ENCODE measurements around the gene RPS21.

Gene RPS21

DNA sequence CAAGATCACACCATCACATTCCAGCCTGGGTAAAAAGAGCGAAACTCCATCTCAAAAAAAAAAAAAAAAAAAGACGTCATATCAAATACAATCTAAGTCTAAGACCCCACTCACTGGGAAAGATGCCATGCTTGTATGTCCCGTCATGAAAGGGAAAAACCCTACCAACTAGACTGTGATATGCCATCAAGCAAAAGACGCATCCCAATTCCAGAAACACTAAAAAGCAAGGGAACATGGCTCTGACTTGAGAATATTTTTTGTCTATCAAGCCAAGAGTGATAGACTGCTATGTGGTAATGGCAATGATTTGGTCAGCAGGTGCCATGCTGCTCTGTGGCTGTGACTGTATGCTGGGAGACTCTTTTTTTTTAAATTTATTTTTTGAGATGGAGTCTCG, 42.8 kb upstream of the RPS21 start:
- H3K27me3 ChIP-seq, result peaks cover 2% of the 10 kb centered on the region
- TF ChIP-seq, protein P1, sequence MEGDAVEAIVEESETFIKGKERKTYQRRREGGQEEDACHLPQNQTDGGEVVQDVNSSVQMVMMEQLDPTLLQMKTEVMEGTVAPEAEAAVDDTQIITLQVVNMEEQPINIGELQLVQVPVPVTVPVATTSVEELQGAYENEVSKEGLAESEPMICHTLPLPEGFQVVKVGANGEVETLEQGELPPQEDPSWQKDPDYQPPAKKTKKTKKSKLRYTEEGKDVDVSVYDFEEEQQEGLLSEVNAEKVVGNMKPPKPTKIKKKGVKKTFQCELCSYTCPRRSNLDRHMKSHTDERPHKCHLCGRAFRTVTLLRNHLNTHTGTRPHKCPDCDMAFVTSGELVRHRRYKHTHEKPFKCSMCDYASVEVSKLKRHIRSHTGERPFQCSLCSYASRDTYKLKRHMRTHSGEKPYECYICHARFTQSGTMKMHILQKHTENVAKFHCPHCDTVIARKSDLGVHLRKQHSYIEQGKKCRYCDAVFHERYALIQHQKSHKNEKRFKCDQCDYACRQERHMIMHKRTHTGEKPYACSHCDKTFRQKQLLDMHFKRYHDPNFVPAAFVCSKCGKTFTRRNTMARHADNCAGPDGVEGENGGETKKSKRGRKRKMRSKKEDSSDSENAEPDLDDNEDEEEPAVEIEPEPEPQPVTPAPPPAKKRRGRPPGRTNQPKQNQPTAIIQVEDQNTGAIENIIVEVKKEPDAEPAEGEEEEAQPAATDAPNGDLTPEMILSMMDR (IDR thresholded peaks at IDR 0.05), result no peak
- H3K36me3 ChIP-seq, result no peaks in the 10 kb centered on the region

DNA sequence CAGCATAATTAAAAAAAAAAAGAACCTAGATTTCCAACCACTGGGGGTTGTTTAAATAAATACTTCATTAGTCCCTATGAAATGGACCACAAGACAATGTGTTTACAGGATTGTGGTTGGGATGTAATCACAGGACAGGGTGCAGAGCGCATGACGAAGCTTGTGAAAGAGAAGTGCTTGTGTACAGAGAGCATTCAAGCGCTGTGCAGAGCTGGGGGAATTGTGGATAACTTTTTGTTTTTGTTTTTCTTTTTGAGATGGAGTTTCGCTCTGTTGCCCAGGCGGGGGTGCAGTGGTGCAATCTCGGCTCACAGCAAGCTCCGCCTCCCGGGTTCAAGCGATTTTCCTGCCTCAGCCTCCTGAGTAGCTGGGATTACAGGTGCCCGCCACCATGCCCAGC, 42.1 kb upstream of the RPS21 start:
- no peaks in the 10 kb centered on the region for H3K9me3 ChIP-seq
- H3K36me3 ChIP-seq, result no peaks in the 10 kb centered on the region
- TF ChIP-seq, protein P1 (IDR thresholded peaks at IDR 0.05), result no peak
- H3K4me3 ChIP-seq (ENCODE audit: low read depth in 1 of 2, low read length in 1 of 2), result no peak overlapping the region
- H3K27ac ChIP-seq, result no peak overlapping the region
- peaks cover 2% of the 10 kb centered on the region for H3K27me3 ChIP-seq
- no peaks in the 10 kb centered on the region for H3K4me1 ChIP-seq (ENCODE audit: control insufficient read depth in 1 of 2, insufficient read depth in 1 of 2, low read depth in 1 of 2, low read length in 1 of 2)

More for the DNA sequence above, 42.8 kb upstream of the RPS21 start:
- no peaks in the 10 kb centered on the region for H3K4me1 ChIP-seq (ENCODE audit: control insufficient read depth in 1 of 2, insufficient read depth in 1 of 2, low read depth in 1 of 2, low read length in 1 of 2)
- no peaks in the 10 kb centered on the region for H3K9me3 ChIP-seq
- no peak overlapping the region for H3K4me3 ChIP-seq (ENCODE audit: low read depth in 1 of 2, low read length in 1 of 2)
- no peak overlapping the region for H3K27ac ChIP-seq

DNA sequence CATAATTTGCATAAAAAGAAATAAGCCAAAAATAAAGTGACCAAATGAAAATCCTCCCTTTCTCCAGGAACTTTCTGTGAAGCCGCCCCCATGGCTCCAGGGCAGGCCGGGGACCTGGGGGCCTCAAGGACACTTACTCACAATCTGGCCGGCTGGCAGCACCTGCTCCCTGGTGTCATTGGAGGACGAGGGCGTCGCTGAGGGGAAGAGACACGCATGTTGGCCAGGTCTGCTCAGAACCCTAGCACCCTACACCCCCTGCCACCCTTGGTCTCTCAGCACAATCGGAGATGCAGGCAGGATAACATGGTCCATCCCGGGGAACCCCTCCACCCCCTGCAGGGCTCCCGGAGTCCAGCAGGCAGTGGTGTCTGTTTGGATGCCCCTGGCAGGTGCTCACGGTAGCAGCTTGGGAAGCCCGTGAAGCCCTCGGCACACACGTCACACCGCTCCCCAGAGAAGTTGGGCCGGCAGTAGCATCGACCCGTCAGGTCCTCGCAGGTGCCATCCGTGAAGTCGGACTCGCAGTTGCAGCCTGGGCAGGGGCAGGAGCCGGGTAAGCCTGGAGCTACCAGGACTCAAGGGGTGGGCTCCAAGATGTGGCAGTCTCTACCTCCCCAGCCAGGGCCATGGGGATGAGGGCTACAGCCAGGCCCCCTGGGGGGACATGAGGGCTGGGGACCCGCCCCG, 41.1 kb upstream of the RPS21 start:
- H3K4me3 ChIP-seq (ENCODE audit: low read depth in 1 of 2, low read length in 1 of 2), result no peak overlapping the region
- TF ChIP-seq, protein P1 (IDR thresholded peaks at IDR 0.05), result no peak
- H3K9me3 ChIP-seq, result no peaks in the 10 kb centered on the region
- peaks cover 2% of the 10 kb centered on the region for H3K27me3 ChIP-seq
- H3K4me1 ChIP-seq (ENCODE audit: control insufficient read depth in 1 of 2, insufficient read depth in 1 of 2, low read depth in 1 of 2, low read length in 1 of 2), result no peaks in the 10 kb centered on the region
- no peak overlapping the region for H3K27ac ChIP-seq
- H3K36me3 ChIP-seq, result no peaks in the 10 kb centered on the region

DNA sequence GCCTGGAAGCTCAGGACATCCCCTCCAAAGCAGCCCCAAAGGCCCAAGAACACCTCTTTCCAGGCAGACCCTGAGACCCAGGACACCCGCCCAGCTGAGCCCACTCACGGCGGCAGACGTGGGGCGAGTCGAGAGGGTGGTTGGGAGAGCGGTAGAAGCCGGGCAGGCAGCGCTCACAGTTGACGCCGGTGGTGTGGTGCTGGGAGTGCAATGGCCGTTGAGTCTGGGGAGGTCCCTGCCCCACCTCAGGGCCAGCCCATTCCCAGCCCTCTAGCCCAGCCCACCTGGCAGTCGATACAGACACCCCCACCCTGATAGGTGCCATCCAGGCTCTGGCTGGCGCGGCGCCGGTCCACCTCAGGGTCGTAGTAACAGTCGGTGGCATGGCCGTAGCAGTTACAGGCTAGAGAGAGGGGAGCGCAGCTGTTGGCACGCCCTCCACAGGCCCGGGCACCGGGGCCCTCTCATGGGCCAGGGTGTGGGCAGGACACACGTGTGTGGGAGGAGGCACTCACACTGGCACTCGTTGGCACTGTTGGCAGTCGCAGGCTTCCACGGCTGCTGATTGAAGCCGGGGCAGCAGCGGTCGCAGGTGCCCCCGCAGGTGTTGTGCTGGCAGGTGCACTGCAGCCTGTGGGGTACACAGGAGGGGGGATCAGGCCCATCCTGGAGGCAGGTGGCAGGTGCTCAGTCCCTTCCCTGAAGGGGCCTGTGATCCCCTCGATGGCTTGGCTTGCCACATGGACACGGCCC, 40.3 kb upstream of the RPS21 start:
- H3K4me1 ChIP-seq (ENCODE audit: control insufficient read depth in 1 of 2, insufficient read depth in 1 of 2, low read depth in 1 of 2, low read length in 1 of 2), result no peaks in the 10 kb centered on the region
- no peaks in the 10 kb centered on the region for H3K36me3 ChIP-seq
- H3K4me3 ChIP-seq (ENCODE audit: low read depth in 1 of 2, low read length in 1 of 2), result no peak overlapping the region
- no peak overlapping the region for H3K27ac ChIP-seq
- no peaks in the 10 kb centered on the region for H3K9me3 ChIP-seq
- TF ChIP-seq, protein P1 (IDR thresholded peaks at IDR 0.05), result no peak
- H3K27me3 ChIP-seq, result peaks cover 2% of the 10 kb centered on the region

DNA sequence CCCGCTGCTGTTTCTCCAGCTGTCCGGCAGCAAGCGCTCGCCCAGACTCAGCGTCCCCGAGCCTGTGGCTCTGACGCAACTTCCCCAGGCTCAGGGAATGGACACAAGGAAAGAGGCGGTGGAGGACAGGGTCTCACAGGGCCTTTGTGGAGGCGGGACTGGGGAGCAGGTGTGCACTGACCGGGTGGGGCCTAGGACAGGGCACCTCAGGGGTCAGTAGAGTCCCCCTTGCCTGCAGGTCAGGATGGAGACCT, 39.8 kb upstream of the RPS21 start:
- Histone ChIP-seq H3K4me1 (ENCODE audit: control insufficient read depth in 1 of 2, insufficient read depth in 1 of 2, low read depth in 1 of 2, low read length in 1 of 2) (no peaks in the 10 kb centered on the region), H3K36me3 (no peaks in the 10 kb centered on the region), H3K27ac (no peak overlapping the region), H3K4me3 (ENCODE audit: low read depth in 1 of 2, low read length in 1 of 2) (no peak overlapping the region), H3K9me3 (no peaks in the 10 kb centered on the region), H3K27me3 (peaks cover 2% of the 10 kb centered on the region)
- TF ChIP-seq, protein P1 (IDR thresholded peaks at IDR 0.05), result no peak
